Ovary (tissue), 9 donors: Measurements from ENCODE around the gene AIDA. TPM values are rescaled to one million over a fixed set of nuclear protein-coding genes. Genes with fewer than 3 reads are reported as not detected.
"Not testable (repeated sequence)": the region's sequence is repeated elsewhere in the genome, so short reads cannot be mapped to it uniquely, and the experiment has no call there.

Experiments
- DNase-seq, 5 donors: peaks; one replicate each; pipeline ENCODE4 v3.0.0-alpha.2; 2019 to 2020
- H3K27ac ChIP-seq, 2 donors: fragments of 200-600 bp; one replicate each; pipeline versions ENCODE4 v1.5.1 to v1.8.0; 2019 to 2022
- H3K27me3 ChIP-seq: fragments of 200-600 bp; one replicate; pipeline ENCODE4 v1.8.0; 2022
- H3K36me3 ChIP-seq: fragments of 200-600 bp; sonication (generic); one replicate; pipeline ENCODE4 v1.5.1; 2019
- H3K4me1 ChIP-seq: one replicate; pipeline ENCODE4 v1.8.1; 2013; ENCODE audit warnings: mild to moderate bottlenecking, moderate library complexity; ENCODE audit not compliant: insufficient read depth
- H3K4me3 ChIP-seq: fragments of 200-600 bp; sonication (generic); one replicate; pipeline ENCODE4 v1.5.1; 2017
- H3K9me3 ChIP-seq, 2 donors: fragments of 200-600 bp in 1 of 2; sonication (generic) in 1 of 2; one replicate each; pipeline versions ENCODE4 v1.5.1 to v1.8.1; 2013 to 2019; ENCODE audit warnings: mild to moderate bottlenecking in 1 of 2, moderate library complexity in 1 of 2
- EP300 ChIP-seq: sonication (generic); formaldehyde crosslinking; IDR thresholded peaks from one replicate; pipeline ENCODE4 v1.6.1; 2017; ENCODE audit warnings: antibody characterized with exemption
- POLR2A ChIP-seq: fragments of 450-650 bp; IDR thresholded peaks from one replicate; pipeline ENCODE4 v1.6.1; 2017; ENCODE audit warnings: antibody characterized with exemption, mild to moderate bottlenecking, moderate library complexity
- WGBS, 3 donors: extraction: QIAGEN DNeasy Blood & Tissue Kit in 1 of 3; methylation state at CpG; one replicate each; pipeline versions ENCODE4 v1.1.5 to v1.1.7; 2013 to 2017; 5-methylcytosine and 5-hydroxymethylcytosine counted together
- intact Hi-C, 4 donors: fragments of 100-400 bp; cut with DNase I; formaldehyde crosslinking; loops; one replicate each; pipeline versions ENCODE4 v1.11.0 to v1.15.1; 2022 to 2023
- polyA plus RNA-seq, 2 donors: library from polyadenylated mRNA; stranded (reverse); fragments of 200-250 nt in 1 of 2; fragments of 350-450 nt in 1 of 2; fragmentation: Illumina TruSeq in 1 of 2; extraction: RNeasy Lipid Tissue Mini Kit (QIAGEN cat#74804) in 1 of 2; gene quantifications; one replicate each; pipeline ENCODE4 v1.2.3, GENCODE V29; 2013 to 2014
- total RNA-seq, 7 donors: library from RNA; depleted of rRNA in 2 of 7; stranded (reverse); fragments of >200 nt in 2 of 7; fragmentation: NEBNext Ultra II Directional in 3 of 7; extraction: Animal tissue kit (Norgen Biotek cat#: 25700) in 3 of 7; gene quantifications; one replicate each; pipeline versions ENCODE4 v1.1.0 to v1.2.4, GENCODE V29; 2016 to 2023
- TF ChIP-seq, protein P1 (sequence below), 3 donors: fragments of 450-650 bp in 2 of 3; fragments of 200-600 bp in 1 of 3; IDR thresholded peaks; one replicate each; pipeline versions ENCODE4 v1.5.1 to v1.8.0; 2016 to 2022; ENCODE audit warnings: antibody characterized with exemption in 3 of 3, mild to moderate bottlenecking in 1 of 3
- donor health status: DM: no; HTN: no; CAD: no; lungs with moderate emphysema.
- donor health status: DM: no; HTN: no; CAD: no.
- donor health status: Bipolar disorder and iron deficiency.
- donor health status: DM: yes; HTN: yes; CAD: no.
- donor health status: DM: no; HTN: no; CAD: no.
- donor health status: DM: yes; HTN: yes; CAD: no.

AIDA gene
- total and polyA plus RNA-seq, 9 donors: 28.8 to 67.2 (median 54.8) TPM

DNA sequence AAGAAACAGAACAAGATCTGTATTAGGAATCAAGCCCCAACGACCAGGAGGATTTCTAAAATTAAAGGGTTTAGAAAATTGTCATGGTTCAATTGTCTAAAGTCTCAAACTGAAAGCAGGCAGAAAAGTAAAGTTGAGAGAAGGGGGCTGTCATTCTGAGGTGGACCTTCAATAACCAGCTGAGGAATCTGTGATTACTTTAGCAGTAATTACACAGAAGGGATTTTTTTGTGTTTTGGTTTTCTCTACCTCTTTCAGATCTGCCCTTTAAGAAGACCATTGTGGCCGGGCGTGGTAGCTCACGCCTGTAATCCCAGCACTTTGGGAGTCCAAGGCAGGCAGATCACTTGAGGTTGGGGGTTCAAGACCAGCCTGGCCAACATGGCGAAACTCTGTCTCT is 17.4 kb downstream of the AIDA start:
- no peak for DNase-seq
- intact Hi-C loops: no loop called here

DNA sequence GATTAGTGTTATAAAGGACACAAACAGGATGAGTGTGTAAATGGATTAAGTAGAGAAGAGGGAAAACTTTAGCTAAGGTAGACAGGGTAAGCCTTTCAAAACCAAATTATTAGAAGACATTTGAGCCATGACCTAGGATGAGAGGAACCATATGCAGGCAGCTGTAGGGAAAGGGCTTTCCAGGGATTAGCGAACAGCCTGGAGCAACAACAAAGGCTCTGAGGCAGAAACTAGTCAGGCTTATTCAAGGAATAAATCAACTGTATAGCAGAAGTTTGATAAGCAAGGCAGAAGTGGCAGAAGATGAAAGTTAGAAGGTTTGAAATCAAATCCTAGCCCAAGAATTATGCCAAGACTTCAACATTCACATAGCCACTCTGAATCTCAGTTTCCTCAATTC is 21.3 kb downstream of the AIDA start:
- Histone ChIP-seq H3K9me3 (no peaks in the 10 kb centered on the region), H3K4me1 (no peaks in the 10 kb centered on the region), H3K27ac (no peak overlapping the region), H3K27me3 (no peaks in the 10 kb centered on the region), H3K4me3 (no peak overlapping the region), H3K36me3 (no peaks in the 10 kb centered on the region)
- 89 to 90% (median 89%) methylated on average over 1 of the region's 1 CpG for WGBS, 3 donors
- DNase-seq: no peak
- intact Hi-C loops: no loop called here
- no peak for TF ChIP-seq POLR2A
- no peak for TF ChIP-seq EP300
- TF ChIP-seq, protein P1, sequence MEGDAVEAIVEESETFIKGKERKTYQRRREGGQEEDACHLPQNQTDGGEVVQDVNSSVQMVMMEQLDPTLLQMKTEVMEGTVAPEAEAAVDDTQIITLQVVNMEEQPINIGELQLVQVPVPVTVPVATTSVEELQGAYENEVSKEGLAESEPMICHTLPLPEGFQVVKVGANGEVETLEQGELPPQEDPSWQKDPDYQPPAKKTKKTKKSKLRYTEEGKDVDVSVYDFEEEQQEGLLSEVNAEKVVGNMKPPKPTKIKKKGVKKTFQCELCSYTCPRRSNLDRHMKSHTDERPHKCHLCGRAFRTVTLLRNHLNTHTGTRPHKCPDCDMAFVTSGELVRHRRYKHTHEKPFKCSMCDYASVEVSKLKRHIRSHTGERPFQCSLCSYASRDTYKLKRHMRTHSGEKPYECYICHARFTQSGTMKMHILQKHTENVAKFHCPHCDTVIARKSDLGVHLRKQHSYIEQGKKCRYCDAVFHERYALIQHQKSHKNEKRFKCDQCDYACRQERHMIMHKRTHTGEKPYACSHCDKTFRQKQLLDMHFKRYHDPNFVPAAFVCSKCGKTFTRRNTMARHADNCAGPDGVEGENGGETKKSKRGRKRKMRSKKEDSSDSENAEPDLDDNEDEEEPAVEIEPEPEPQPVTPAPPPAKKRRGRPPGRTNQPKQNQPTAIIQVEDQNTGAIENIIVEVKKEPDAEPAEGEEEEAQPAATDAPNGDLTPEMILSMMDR (IDR thresholded peaks at IDR 0.05): no peak

More for the DNA sequence above, 17.4 kb downstream of the AIDA start:
- H3K27ac ChIP-seq: no peak overlapping the region
- TF ChIP-seq POLR2A: no peak
- TF ChIP-seq, protein P1 (IDR thresholded peaks at IDR 0.05): no peak
- no peak for TF ChIP-seq EP300
- H3K4me3 ChIP-seq: no peak overlapping the region
- WGBS, 3 donors: 86 to 92% (median 89%) methylated on average over 5 of the region's 5 CpGs
- H3K9me3 ChIP-seq: no peaks in the 10 kb centered on the region
- H3K4me1 ChIP-seq: no peaks in the 10 kb centered on the region
- H3K27me3 ChIP-seq: no peaks in the 10 kb centered on the region
- no peaks in the 10 kb centered on the region for H3K36me3 ChIP-seq

DNA sequence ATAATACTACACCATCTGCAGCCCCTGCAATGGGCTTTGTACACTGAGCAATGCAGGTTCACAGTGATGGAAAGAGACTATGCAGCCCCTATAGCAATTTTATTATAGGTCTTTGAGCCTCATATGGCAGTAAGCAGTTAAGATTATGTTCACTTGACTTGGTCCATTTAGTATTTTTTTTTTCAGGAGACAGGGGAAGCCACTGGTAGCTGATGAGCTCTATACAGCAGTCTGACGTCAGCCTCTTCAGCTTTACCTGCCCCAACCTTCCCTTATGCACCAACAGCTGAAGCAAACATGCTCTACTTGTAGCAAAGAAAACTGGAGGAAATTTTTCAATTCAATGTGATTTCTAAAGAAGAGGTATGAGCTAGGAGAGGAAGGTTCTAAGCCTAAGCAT is 32.2 kb downstream of the AIDA start:
- TF ChIP-seq, protein P1 (IDR thresholded peaks at IDR 0.05): no peak
- TF ChIP-seq POLR2A (no peak), EP300 (no peak)
- Histone ChIP-seq H3K36me3 (no peaks in the 10 kb centered on the region), H3K4me1 (no peaks in the 10 kb centered on the region), H3K27ac (no peak overlapping the region), H3K27me3 (no peaks in the 10 kb centered on the region), H3K9me3 (no peaks in the 10 kb centered on the region), H3K4me3 (no peak overlapping the region)
- DNase-seq: no peak
- 86 to 97% (median 90%) methylated on average over 1 of the region's 1 CpG for WGBS, 3 donors
- intact Hi-C loops: no loop called here

DNA sequence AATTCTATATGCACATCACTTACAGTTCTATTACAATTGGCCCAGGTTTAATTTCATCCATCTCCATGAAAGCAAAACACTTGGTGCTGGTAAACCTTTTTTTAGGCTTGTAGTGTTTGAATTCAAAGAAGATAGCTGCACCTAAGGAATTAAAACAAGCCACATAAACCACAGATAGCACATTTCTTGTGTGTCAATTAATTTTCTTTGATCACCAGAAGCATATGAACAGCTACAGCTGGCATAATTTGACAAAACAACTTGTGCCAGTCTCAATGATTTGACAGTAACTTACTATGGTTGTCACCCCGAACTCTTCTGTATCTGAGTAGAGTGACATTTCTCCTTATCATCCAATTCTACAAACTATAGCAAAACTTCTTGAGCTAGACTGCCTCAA is 42.2 kb downstream of the AIDA start:
- Histone ChIP-seq H3K27me3 (no peaks in the 10 kb centered on the region), H3K36me3 (no peaks in the 10 kb centered on the region), H3K27ac (no peak overlapping the region), H3K4me1 (no peaks in the 10 kb centered on the region), H3K9me3 (no peaks in the 10 kb centered on the region), H3K4me3 (no peak overlapping the region)
- no peak for DNase-seq
- intact Hi-C loops: no loop called here
- TF ChIP-seq, protein P1 (IDR thresholded peaks at IDR 0.05): no peak
- TF ChIP-seq POLR2A (no peak), EP300 (no peak)
- 96 to 100% (median 96%) methylated on average over 1 of the region's 1 CpG for WGBS, 3 donors

DNA sequence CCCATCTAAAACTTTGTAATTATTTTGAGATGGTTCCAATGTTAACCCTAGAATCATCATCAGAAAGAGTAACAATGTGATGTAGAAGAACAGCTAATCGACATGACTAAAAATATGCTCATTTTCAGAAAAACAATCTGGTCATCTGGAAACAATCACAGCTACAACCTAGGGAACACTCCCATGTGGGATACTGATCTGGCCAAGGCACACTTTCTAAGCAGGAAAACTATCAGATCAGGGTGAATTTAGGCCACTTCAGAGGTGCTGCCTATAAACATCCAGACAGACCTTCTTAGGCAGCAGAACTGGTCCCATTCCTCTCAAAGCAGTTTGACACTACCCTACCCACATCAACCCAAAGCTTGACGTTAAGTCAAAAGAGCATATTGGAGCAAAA is 43.2 kb downstream of the AIDA start:
- WGBS, 3 donors: 88% methylated on average over 1 of the region's 2 CpGs; no CpG with 5 or more reads in 1 of the 3 donors
- H3K36me3 ChIP-seq, DNase-seq, H3K4me3 ChIP-seq, H3K9me3 ChIP-seq, intact Hi-C loops, H3K4me1 ChIP-seq, H3K27ac ChIP-seq, H3K27me3 ChIP-seq: not testable (repeated sequence)

DNA sequence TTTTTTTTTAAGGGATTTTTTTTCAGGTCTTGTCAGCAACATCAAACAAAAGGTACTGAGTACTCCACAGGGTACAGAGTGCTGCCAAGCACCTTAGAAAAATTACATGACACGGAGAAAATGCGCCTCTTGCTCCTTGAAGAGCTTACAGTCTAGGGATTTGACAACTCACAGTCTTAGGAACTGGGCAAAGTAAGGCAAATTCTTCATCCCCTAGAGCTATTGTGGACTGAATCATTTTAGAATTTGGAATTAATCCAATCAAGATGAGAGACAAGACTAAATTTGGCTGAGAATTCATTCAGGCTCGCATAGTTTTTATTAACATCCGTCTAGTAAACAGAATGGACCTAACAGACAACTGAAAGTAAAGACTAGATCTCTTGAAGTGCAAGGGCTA is 44.1 kb downstream of the AIDA start:
- DNase-seq, H3K27me3 ChIP-seq, intact Hi-C loops, H3K27ac ChIP-seq, H3K9me3 ChIP-seq, H3K4me1 ChIP-seq, H3K36me3 ChIP-seq, H3K4me3 ChIP-seq: not testable (repeated sequence)
- 81 to 84% methylated on average over 2 of the region's 4 CpGs; no CpG with 5 or more reads in 1 of the 3 donors for WGBS, 3 donors
